MV-4-11 (cell line): ENCODE results near the gene ELANE.
"Not testable (repeated sequence)": the region's sequence is repeated elsewhere in the genome, so short reads cannot be mapped to it uniquely, and the experiment has no call there.

Experiments
- DNase-seq: peaks from one replicate; lab custom pipeline; 2025; lab: John Stamatoyannopoulos, UW

ELANE gene

GRCh38 chr19:842802-843179, 9.3 kb upstream of the ELANE start:
- not testable (repeated sequence) for DNase-seq

GRCh38 chr19:843180-843835, 8.8 kb upstream of the ELANE start:
- DNase-seq = no peak

- no peak for DNase-seq
Measured at GRCh38 chr19:843836-844545, 8.1 kb upstream of the ELANE start.

- peak; percentile 50 for DNase-seq
Measured at GRCh38 chr19:844546-844971, 7.5 kb upstream of the ELANE start.

- no peak for DNase-seq
Measured at GRCh38 chr19:845707-846521, 6.2 kb upstream of the ELANE start.

- DNase-seq = peak; percentile 56
Measured at GRCh38 chr19:848386-848921, 3.6 kb upstream of the ELANE start.

GRCh38 chr19:849195-849594, 2.9 kb upstream of the ELANE start:
- not testable (repeated sequence) for DNase-seq

GRCh38 chr19:850221-850978, 1.7 kb upstream of the ELANE start:
- peak; percentile 90 for DNase-seq

GRCh38 chr19:850979-851335, 1.1 kb upstream of the ELANE start:
- no peak for DNase-seq

- no peak for DNase-seq
Measured at GRCh38 chr19:853014-853585, 997 bp downstream of the ELANE start.

- not testable (repeated sequence) for DNase-seq
Measured at GRCh38 chr19:853614-854220, 1.6 kb downstream of the ELANE start.

- DNase-seq = no peak
Measured at GRCh38 chr19:854549-854948, 2.4 kb downstream of the ELANE start.

GRCh38 chr19:855142-855541, 3.0 kb downstream of the ELANE start:
- DNase-seq = no peak

- DNase-seq = no peak
Measured at GRCh38 chr19:855566-856120, 3.5 kb downstream of the ELANE start.

- DNase-seq = no peak
Measured at GRCh38 chr19:858284-858683, 6.2 kb downstream of the ELANE start.

GRCh38 chr19:858868-859843, 7.1 kb downstream of the ELANE start, which contains the start of gene CFD:
Gene CFD, plus strand, starts transcription at chr19:859664. Its CDS starts 26 bp downstream, at chr19:859690.
- DNase-seq = peak; percentile 88

GRCh38 chr19:861141-861755, 9.1 kb downstream of the ELANE start:
- no peak for DNase-seq

GRCh38 chr19:861756-862580, 9.9 kb downstream of the ELANE start:
- peak; percentile 78 for DNase-seq
